KMS-11 (cell line): ENCODE results near the gene ADAM29.

Experiments
- H2AFZ ChIP-seq: fragments of 200-600 bp; sonication (generic); 2 replicates; pipeline ENCODE4 v1.6.1; 2016; ENCODE audit warnings: antibody characterized with exemption, mixed run types, low read depth
- H3K27ac ChIP-seq: fragments of 200-600 bp; sonication (generic); 2 replicates; pipeline ENCODE4 v1.6.1; 2016; ENCODE audit warnings: mild to moderate bottlenecking, mixed run types
- H3K27me3 ChIP-seq: fragments of 200-600 bp; sonication (generic); 2 replicates; pipeline ENCODE4 v1.6.1; 2017; ENCODE audit warnings: mild to moderate bottlenecking, low read depth, mixed run types, moderate library complexity; ENCODE audit not compliant: insufficient read depth
- H3K36me3 ChIP-seq: fragments of 200-600 bp; sonication (generic); 2 replicates; pipeline ENCODE4 v1.6.1; 2017; ENCODE audit warnings: mild to moderate bottlenecking, mixed run types; ENCODE audit not compliant: insufficient read depth
- H3K4me1 ChIP-seq: fragments of 200-600 bp; sonication (generic); 2 replicates; pipeline ENCODE4 v1.6.1; 2016; ENCODE audit warnings: mild to moderate bottlenecking, low read depth, mixed run types; ENCODE audit not compliant: poor library complexity, severe bottlenecking
- H3K4me2 ChIP-seq: fragments of 200-600 bp; sonication (generic); 2 replicates; pipeline ENCODE4 v1.7.0; 2016; ENCODE audit warnings: mild to moderate bottlenecking, mixed run types
- H3K4me3 ChIP-seq: fragments of 200-600 bp; sonication (generic); IDR thresholded peaks from 2 replicates; pipeline ENCODE4 v1.6.1; 2017; ENCODE audit warnings: low read depth, low read length, mixed read lengths; ENCODE audit not compliant: insufficient read depth
- H3K79me2 ChIP-seq: fragments of 200-600 bp; sonication (generic); 2 replicates; pipeline ENCODE4 v1.6.1; 2016; ENCODE audit warnings: low read depth, mixed run types; ENCODE audit not compliant: insufficient read depth
- H3K9ac ChIP-seq: fragments of 200-600 bp; sonication (generic); 2 replicates; pipeline ENCODE4 v1.6.1; 2016; ENCODE audit warnings: mild to moderate bottlenecking, mixed run types
- H4K20me1 ChIP-seq: fragments of 200-600 bp; sonication (generic); 2 replicates; pipeline ENCODE4 v1.6.1; 2016; ENCODE audit warnings: mild to moderate bottlenecking, mixed run types; ENCODE audit not compliant: insufficient read depth
- CTCF ChIP-seq: fragments of 200-600 bp; sonication (generic); conservative IDR thresholded peaks from 2 replicates; pipeline ENCODE4 v1.6.1; 2017; ENCODE audit warnings: low read depth, mild to moderate bottlenecking, antibody characterized with exemption, low read length, moderate library complexity, mixed read lengths

Gene ADAM29

GRCh38 chr4:174873931-174874330 is 44.2 kb upstream of the ADAM29 start:
- Histone ChIP-seq H3K4me2 (no peak overlapping the region), H3K36me3 (no peaks in the 10 kb centered on the region), H3K9ac (no peak overlapping the region)

DNA sequence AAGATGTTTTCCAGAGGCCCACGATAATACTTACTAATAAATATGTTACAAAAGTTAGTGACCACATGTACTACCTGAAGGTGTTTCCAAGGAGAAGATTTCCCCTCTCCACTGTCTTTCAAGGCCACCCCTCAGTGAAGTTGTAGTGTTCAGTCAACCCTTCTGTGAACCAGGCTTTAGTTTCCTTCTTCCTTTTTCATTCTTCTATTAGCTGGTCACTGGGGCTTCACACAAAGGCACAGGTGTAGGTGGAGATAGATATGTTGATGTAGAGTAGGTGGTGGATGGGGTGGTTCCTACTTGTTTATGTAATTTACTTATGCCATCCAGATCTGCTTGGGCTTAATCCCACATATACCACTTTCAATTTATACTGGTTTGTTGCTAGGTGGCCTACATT is 43.3 kb upstream of the ADAM29 start:
- H3K36me3 ChIP-seq: no peaks in the 10 kb centered on the region
- no peaks in the 10 kb centered on the region for H3K79me2 ChIP-seq
- H3K9ac ChIP-seq: no peak overlapping the region
- no peaks in the 10 kb centered on the region for H4K20me1 ChIP-seq
- H3K27me3 ChIP-seq: no peaks in the 10 kb centered on the region
- peaks cover 12% of the 10 kb centered on the region for H3K4me1 ChIP-seq
- H3K4me2 ChIP-seq: 0 out of 2 replicates have a peak overlapping the region, but pooled peaks have one; percentile 18
- TF ChIP-seq CTCF: no peak
- no peak overlapping the region for H3K4me3 ChIP-seq
- no peak overlapping the region for H2AFZ ChIP-seq
- H3K27ac ChIP-seq: no peak overlapping the region

More at GRCh38 chr4:174873931-174874330, 44.2 kb upstream of the ADAM29 start:
- peak; percentile 69 for TF ChIP-seq CTCF
- Histone ChIP-seq H3K4me1 (peaks cover 12% of the 10 kb centered on the region), H2AFZ (no peak overlapping the region), H3K4me3 (no peak overlapping the region), H3K27me3 (no peaks in the 10 kb centered on the region), H4K20me1 (no peaks in the 10 kb centered on the region), H3K27ac (no peak overlapping the region), H3K79me2 (no peaks in the 10 kb centered on the region)

DNA sequence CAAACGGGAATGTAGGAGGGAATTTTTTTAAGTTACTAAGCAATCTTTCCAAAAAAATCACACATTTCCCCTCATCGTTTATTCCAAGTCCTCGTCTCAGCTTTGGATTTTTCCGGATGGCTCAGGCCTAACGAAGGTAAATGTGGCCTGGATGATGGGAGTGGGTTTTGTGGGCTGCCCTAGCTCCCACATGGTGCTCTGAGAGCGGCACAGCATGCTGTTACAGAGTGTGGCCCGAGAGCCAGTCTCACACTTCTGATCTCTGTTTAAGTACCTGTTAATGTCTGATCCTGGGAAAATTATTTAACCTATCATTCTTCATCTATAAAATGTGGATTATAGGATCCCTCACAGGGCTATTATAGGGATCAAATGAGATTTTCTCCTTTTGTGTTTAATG is 38.2 kb upstream of the ADAM29 start:
- no peak overlapping the region for H3K27ac ChIP-seq

DNA sequence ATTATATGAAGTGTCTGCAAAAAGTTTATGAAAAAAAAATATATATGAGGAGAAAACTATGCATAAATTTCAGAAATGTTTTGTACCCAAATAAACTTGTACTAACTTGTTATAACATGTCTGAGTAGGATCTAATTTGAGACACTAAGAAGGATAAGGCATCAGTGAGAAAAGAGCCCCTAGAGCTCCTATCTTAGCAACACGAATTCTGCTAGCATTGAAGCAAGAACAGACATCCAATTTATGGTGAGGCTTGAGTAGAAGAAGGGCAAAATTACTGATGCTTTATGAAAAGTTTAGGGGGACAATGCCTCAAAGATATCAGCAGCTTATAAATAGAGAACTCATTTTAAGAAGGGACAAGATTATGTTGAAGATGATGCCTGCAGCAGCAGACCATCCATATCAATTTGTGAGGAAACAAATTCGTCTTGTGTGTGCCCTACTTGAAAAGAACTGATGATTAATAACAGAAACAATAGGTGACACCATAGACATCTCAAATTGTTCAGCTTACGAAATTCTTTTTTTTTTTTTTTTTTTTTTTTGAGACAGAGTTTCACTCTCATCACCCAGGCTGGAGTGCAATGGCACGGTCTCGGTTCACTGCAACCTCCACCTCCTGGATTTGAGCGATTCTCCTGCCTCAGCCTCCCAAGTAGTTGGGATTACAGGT is 35.7 kb upstream of the ADAM29 start:
- Histone ChIP-seq H3K36me3 (no peaks in the 10 kb centered on the region), H3K4me2 (no peak overlapping the region), H2AFZ (no peak overlapping the region), H4K20me1 (no peaks in the 10 kb centered on the region), H3K9ac (no peak overlapping the region), H3K4me3 (no peak overlapping the region), H3K27me3 (no peaks in the 10 kb centered on the region), H3K27ac (no peak overlapping the region), H3K4me1 (peaks cover 11% of the 10 kb centered on the region), H3K79me2 (no peaks in the 10 kb centered on the region)
- TF ChIP-seq CTCF: no peak

More for the DNA sequence above, 38.2 kb upstream of the ADAM29 start:
- Histone ChIP-seq H2AFZ (no peak overlapping the region), H3K4me1 (peaks cover 1% of the 10 kb centered on the region), H3K4me2 (no peak overlapping the region), H3K27me3 (no peaks in the 10 kb centered on the region), H4K20me1 (no peaks in the 10 kb centered on the region), H3K9ac (no peak overlapping the region), H3K36me3 (no peaks in the 10 kb centered on the region), H3K79me2 (no peaks in the 10 kb centered on the region), H3K4me3 (no peak overlapping the region)
- TF ChIP-seq CTCF: no peak
